Activated naive CD4-positive, alpha-beta T cell treated with anti-CD3 and anti-CD28 coated beads, Interleukin-2, amount 50 U/mL, for 16 hours (primary cell): ENCODE data around the gene P3R3URF.

Source experiments
- DNase-seq: peaks from one replicate; pipeline ENCODE4 v3.0.0-alpha.2; 2020

Gene P3R3URF

GRCh38 chr1:46171871-46172270 is 4.4 kb downstream of the P3R3URF start:
- DNase-seq = no peak

DNA sequence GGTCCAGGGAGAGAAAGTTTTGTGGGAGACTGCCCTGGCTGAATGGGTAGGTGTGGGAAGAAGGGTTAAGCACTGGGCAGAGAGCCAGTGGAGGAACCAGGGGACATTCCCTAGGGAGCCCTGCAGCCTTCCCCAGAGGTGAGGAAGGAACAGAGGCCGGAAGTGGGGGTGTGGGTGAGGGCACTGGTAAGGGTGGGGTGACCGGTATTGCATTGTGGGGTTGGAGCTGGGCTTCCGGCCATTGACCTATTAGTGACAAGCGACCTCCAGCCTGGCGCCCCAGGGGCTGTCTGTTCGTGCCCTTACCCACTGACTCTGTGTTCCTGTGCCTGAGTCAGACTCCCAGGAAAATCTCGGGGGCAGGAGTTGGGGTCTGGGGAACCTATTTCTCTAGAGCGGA is 4.9 kb downstream of the P3R3URF start:
- no peak for DNase-seq

- no peak for DNase-seq
Measured at GRCh38 chr1:46169811-46170454, 6.4 kb downstream of the P3R3URF start.

DNA sequence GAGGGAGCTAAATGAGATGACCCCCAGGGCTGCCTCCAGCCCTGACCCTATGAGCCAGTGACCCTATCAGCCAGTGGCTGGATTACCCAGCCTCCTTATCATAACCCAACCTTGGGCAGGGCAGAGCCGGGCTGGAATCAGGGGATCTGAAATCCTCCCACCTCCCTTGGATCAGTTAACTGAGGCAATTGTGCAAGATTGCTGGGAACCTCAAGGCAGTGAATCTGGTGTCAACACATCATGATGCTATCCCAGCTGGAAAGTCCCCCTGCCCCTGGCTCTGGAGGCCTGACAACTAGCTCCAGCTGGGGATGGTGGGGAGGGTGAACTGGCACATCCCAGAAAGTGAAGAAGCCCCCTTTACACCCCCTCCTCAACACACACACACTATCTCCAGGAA is 7.8 kb downstream of the P3R3URF start:
- no peak for DNase-seq

- DNase-seq = peak; percentile 51
Measured at GRCh38 chr1:46166521-46167462, 9.5 kb downstream of the P3R3URF start.

GRCh38 chr1:46160212-46160611 is 16.1 kb downstream of the P3R3URF start:
- no peak for DNase-seq

DNA sequence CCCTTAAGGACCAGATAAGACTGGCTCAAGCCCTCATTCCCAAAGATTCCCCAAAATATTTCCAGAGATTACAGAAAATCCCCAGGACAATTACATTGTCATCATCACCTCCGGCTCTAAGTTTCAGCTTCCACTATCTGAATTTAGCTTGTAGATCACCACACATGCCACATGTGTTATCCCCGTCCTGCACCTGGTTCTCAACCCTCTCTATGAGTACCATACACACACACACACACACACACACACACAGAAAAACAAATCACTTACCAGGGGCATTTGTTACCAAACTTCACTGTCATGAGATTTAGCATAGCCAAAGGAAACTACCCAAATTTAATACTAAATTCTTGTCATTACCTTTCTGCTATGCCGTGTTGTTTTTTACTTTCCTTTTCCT is 16.8 kb downstream of the P3R3URF start:
- no peak for DNase-seq

GRCh38 chr1:46158312-46159281 is 17.7 kb downstream of the P3R3URF start:
- DNase-seq = no peak

GRCh38 chr1:46157916-46158311 is 18.4 kb downstream of the P3R3URF start:
- DNase-seq = no peak

DNA sequence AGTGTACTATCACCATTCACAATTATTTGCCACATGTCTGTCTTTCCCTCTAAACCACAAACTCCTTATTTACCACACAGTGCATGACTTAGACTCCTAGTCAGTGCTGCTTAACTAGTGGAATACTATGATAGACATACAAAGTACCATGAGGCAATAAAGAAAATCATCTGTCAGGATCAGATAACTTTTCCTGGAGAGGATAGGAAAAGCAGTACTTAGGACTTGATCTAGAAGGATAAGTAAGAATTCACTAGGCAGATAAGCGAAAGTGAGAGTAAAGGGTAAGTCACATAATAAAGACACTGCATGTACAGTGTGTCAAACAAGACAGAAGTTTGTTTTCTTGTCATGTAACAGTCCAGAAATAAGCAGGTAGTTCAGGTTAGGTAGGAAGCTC is 22.6 kb downstream of the P3R3URF start:
- no peak for DNase-seq

- no peak for DNase-seq
Measured at GRCh38 chr1:46153228-46153627, 23.1 kb downstream of the P3R3URF start.

GRCh38 chr1:46152016-46152415 is 24.3 kb downstream of the P3R3URF start:
- no peak for DNase-seq

- DNase-seq = no peak
Measured at GRCh38 chr1:46150085-46150484, 26.2 kb downstream of the P3R3URF start.

- DNase-seq = no peak
Measured at GRCh38 chr1:46148318-46148717, 28.0 kb downstream of the P3R3URF start.

DNA sequence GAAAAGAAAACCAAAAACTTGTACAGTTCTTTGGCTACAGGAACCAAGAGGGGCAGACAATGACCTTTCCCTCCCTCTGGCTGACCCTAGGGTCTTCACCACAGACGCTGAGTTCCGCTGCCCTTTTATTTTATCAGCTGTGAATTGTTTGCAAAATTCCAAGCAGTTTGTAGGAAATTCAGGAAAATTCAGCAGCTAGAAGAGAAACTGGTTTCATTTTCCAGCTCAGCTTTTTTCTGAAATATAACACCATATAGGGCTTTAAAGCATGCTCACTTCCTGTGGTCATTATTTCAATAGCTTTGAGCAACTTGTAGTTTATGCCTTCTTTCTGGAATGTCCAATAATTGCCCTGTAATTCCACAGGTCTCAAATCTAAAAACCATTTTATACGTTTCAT is 38.4 kb downstream of the P3R3URF start:
- no peak for DNase-seq

DNA sequence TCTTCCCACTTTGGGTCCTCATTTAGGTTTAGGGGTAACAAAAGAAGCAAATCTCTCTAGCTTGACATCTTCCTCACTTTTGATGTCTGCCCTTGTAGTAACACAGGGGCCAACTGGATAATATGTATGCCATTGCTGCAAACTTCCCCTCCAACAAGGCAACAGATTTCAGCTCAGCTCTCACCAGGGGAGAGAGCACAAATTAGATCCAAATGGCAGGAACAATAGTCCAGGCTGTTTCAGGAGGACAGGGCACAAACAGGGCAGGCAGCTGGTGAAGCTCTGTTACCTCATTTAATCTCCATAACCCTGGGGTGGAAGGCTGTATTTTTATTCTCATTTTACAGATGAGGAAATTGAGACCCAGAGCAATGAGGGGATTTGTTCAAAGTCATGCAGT is 39.6 kb downstream of the P3R3URF start:
- no peak for DNase-seq

DNA sequence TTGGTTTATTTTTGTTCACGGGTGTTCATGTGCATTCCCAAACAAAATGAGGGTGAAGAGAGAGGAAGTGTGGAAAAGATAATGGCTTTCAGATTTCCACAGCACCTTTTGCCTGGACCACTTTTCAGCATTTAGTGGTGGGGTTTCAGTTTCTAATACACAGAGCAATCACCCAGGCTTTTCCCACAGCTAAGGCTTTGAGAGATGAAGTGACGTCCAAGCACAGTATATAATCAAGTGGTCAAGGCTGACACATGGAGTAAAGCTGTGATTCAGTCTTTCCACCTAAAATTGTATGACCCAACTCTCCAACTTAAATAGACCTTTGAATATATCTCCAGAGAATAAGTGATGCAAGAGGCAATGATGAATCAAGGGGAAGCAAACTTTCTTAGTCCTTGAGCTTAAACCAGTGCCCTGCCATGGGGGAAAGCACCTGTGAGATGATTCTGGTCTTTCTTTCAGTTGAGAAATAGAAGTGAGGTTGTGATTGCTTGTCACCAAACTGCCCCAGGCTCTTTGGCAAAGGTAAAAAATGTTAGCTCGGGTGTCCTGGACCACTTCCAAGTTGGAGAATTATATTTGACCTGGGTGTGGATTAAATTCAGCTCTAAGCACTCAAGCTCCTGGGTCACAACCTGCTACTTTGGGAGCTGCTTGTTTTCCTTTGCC is 41.5 kb downstream of the P3R3URF start:
- DNase-seq = no peak

- DNase-seq = no peak
Measured at GRCh38 chr1:46133781-46134350, 42.4 kb downstream of the P3R3URF start.

GRCh38 chr1:46133181-46133658 is 43.1 kb downstream of the P3R3URF start:
- DNase-seq = no peak

GRCh38 chr1:46132529-46133180 is 43.6 kb downstream of the P3R3URF start, which contains the start of gene PIK3R3:
Gene PIK3R3 (minus strand): TSS chr1:46132629. CDS start chr1:46131952, 677 bp downstream.
- peak; percentile 85 for DNase-seq
